Psoas muscle (tissue), 8 donors: ENCODE data around the gene FRMD8. TPM values are rescaled to one million over a fixed set of nuclear protein-coding genes. Genes with fewer than 3 reads are reported as not detected.
A peak's percentile ranks its signal among the peaks of the same experiment; 100 is the strongest.

ENCODE experiments used
- ATAC-seq, 4 donors: fragments of 200-7000 bp; cut with Tn5 transposase; one replicate each; pipeline ENCODE4 v1.9.1; 2020; ENCODE audit warnings: moderate library complexity in 3 of 4, mild to moderate bottlenecking in 2 of 4
- DNase-seq, 2 donors: peaks; one replicate each; pipeline ENCODE4 v3.0.0-alpha.2; 2020
- H3K27ac ChIP-seq: fragments of 200-600 bp; one replicate; pipeline ENCODE4 v1.8.0; 2022
- H3K27me3 ChIP-seq, 3 donors: fragments of 200-600 bp in 1 of 3; one replicate each; pipeline versions ENCODE4 v1.6.1 to v1.8.0; 2013 to 2022; ENCODE audit warnings: low read length in 2 of 3, mild to moderate bottlenecking in 2 of 3, moderate library complexity in 1 of 3; ENCODE audit not compliant: insufficient read depth in 3 of 3
- H3K36me3 ChIP-seq, 2 donors: fragments of 200-600 bp in 1 of 2; one replicate each; pipeline versions ENCODE4 v1.6.1 to v1.8.0; 2013 to 2022; ENCODE audit warnings: low read depth in 1 of 2, mild to moderate bottlenecking in 1 of 2, moderate library complexity in 1 of 2; ENCODE audit not compliant: insufficient read depth in 1 of 2
- H3K4me1 ChIP-seq: fragments of 200-600 bp; one replicate; pipeline ENCODE4 v1.8.0; 2022
- H3K4me3 ChIP-seq: fragments of 200-600 bp; one replicate; pipeline ENCODE4 v1.8.0; 2022; ENCODE audit warnings: mild to moderate bottlenecking
- H3K9me3 ChIP-seq: fragments of 200-600 bp; one replicate; pipeline ENCODE4 v1.8.0; 2022
- CTCF ChIP-seq: fragments of 200-600 bp; IDR thresholded peaks from one replicate; pipeline ENCODE4 v1.8.0; 2022; ENCODE audit warnings: antibody characterized with exemption
- WGBS, 3 donors: extraction: QIAGEN DNeasy Blood & Tissue Kit; methylation state at CpG; one replicate each; pipeline versions ENCODE4 v1.1.6 to v1.1.7; 2013; 5-methylcytosine and 5-hydroxymethylcytosine counted together
- intact Hi-C, 2 donors: fragments of 100-400 bp; cut with DNase I; formaldehyde crosslinking; loops; one replicate each; pipeline versions ENCODE4 v1.11.0 to v1.14.2; 2022
- polyA plus RNA-seq, 3 donors: library from polyadenylated mRNA; stranded (reverse); fragments of 200-250 nt; gene quantifications; one replicate each; pipeline ENCODE4 v1.2.3, GENCODE V29; 2013
- total RNA-seq, 4 donors: library from RNA; stranded (reverse); fragmentation: NEBNext Ultra II Directional in 2 of 4; extraction: Animal tissue kit (Norgen Biotek cat#: 25700) in 2 of 4; gene quantifications; one replicate each; pipeline versions ENCODE4 v1.2.1 to v1.2.4, GENCODE V29; 2021 to 2023
- donor health status: healthy with polysubstance abuse.
- donor health status: DM: no; HTN: no; CAD: no; lungs with moderate emphysema.
- donor health status: Bipolar disorder and iron deficiency.
- donor health status: healthy.
- donor health status: DM: yes; HTN: yes; CAD: no.
- donor health status: DM: no; HTN: no; CAD: no.
- donor health status: DM: no; HTN: no; CAD: no.
- donor health status: DM: yes; HTN: yes; CAD: no.

The FRMD8 gene
- total and polyA plus RNA-seq, 7 donors, result 7.4 to 27.7 (median 12.9) TPM

- ATAC-seq (peak in 1 of 4 donors; percentile 8), DNase-seq (no peak)
- intact Hi-C loops, result no loop called here
- WGBS, 3 donors, result 84 to 85% (median 85%) methylated on average over 16 to 17 of the region's 17 CpGs
- Histone ChIP-seq H3K27me3 (no peaks in the 10 kb centered on the region), H3K4me1 (no peaks in the 10 kb centered on the region), H3K36me3 (peaks cover 0 to 86% of the 10 kb centered on the region in 2 donors), H3K4me3 (no peak overlapping the region), H3K9me3 (no peaks in the 10 kb centered on the region), H3K27ac (no peak overlapping the region)
- TF ChIP-seq CTCF, result no peak
Measured at GRCh38 chr11:65400307-65401072, 14.1 kb downstream of the FRMD8 start.

- H3K4me3 ChIP-seq, result no peak overlapping the region
- ATAC-seq (no peak), DNase-seq (no peak)
Measured at GRCh38 chr11:65401073-65401802, 14.8 kb downstream of the FRMD8 start.

GRCh38 chr11:65401803-65402248 lies 15.4 kb downstream of the FRMD8 start:
- DNase-seq (no peak), ATAC-seq (no peak)
- intact Hi-C loops, result no loop called here
- no peaks in the 10 kb centered on the region for H3K9me3 ChIP-seq
- no peak for TF ChIP-seq CTCF
- no peak overlapping the region for H3K4me3 ChIP-seq
- no peaks in the 10 kb centered on the region for H3K27me3 ChIP-seq
- 86 to 92% (median 88%) methylated on average over 10 of the region's 10 CpGs for WGBS, 3 donors
- peaks cover 2 to 86% of the 10 kb centered on the region in 2 donors for H3K36me3 ChIP-seq
- no peak overlapping the region for H3K27ac ChIP-seq
- H3K4me1 ChIP-seq, result no peaks in the 10 kb centered on the region

More at GRCh38 chr11:65401073-65401802, 14.8 kb downstream of the FRMD8 start:
- 78 to 83% (median 81%) methylated on average over 14 to 16 of the region's 16 CpGs for WGBS, 3 donors
- Histone ChIP-seq H3K9me3 (no peaks in the 10 kb centered on the region), H3K4me1 (no peaks in the 10 kb centered on the region), H3K27me3 (no peaks in the 10 kb centered on the region), H3K27ac (no peak overlapping the region), H3K36me3 (peaks cover 2 to 86% of the 10 kb centered on the region in 2 donors)
- TF ChIP-seq CTCF, result no peak
- intact Hi-C loops, result no loop called here

- DNase-seq, result no peak
- WGBS, 3 donors, result 82 to 86% (median 85%) methylated on average over 2 of the region's 2 CpGs
- H3K4me1 ChIP-seq, result no peaks in the 10 kb centered on the region
- no peaks in the 10 kb centered on the region for H3K27me3 ChIP-seq
- no peak for ATAC-seq
- TF ChIP-seq CTCF, result no peak
- H3K36me3 ChIP-seq, result peaks cover 2 to 86% of the 10 kb centered on the region in 2 donors
- H3K4me3 ChIP-seq, result no peak overlapping the region
- peak overlapping the region; percentile 46 for H3K27ac ChIP-seq
- intact Hi-C loops, result no loop called here
- no peaks in the 10 kb centered on the region for H3K9me3 ChIP-seq
Measured at GRCh38 chr11:65402790-65403189, 16.4 kb downstream of the FRMD8 start.
